IMR-90 (cell line): Measurements from ENCODE around the gene HEATR1. TPM values are rescaled to one million over a fixed set of nuclear protein-coding genes. Genes with fewer than 3 reads are reported as not detected.

Source experiments
- ATAC-seq: fragments of 200-7000 bp; cut with Tn5 transposase; 2 replicates; pipeline ENCODE4 v1.9.1; 2020; ENCODE audit warnings: low read depth, mild to moderate bottlenecking, moderate library complexity
- BruUV-seq: library from RNA; stranded (reverse); fragments of 400-500 nt; replicated peaks from 2 replicates; lab custom pipeline; 2021; lab: Mats Ljungman, UMichigan
- CTCF ChIA-PET: fragments of 300-600 bp; formaldehyde crosslinking; extraction: SDS; loops from one replicate; lab custom pipeline; 2021; ENCODE audit warnings: antibody characterized with exemption; lab: Yijun Ruan, JAX
- POLR2A ChIA-PET: fragments of 300-600 bp; sonication (Branson Sonifier 250); formaldehyde crosslinking; loops from one replicate; lab custom pipeline; 2022; ENCODE audit warnings: antibody characterized with exemption; ENCODE audit not compliant: unreplicated experiment; lab: Charles Lee
- DNase-seq: peaks from one replicate; pipeline ENCODE4 v3.0.0; 2013
- H2AFZ ChIP-seq: replicated peaks from 2 replicates; pipeline ENCODE3; 2013; ENCODE audit warnings: low read length, mild to moderate bottlenecking; ENCODE audit not compliant: poor library complexity
- H2AK5ac ChIP-seq: 2 replicates; pipeline ENCODE4 v1.6.1; 2013; ENCODE audit warnings: low read depth, low read length, inconsistent platforms
- H2AK9ac ChIP-seq: replicated peaks from 2 replicates; pipeline ENCODE3; 2013; ENCODE audit warnings: mild to moderate bottlenecking, low read depth, low read length, moderate library complexity; ENCODE audit not compliant: poor library complexity
- H2BK120ac ChIP-seq: 2 replicates; pipeline ENCODE4 v1.6.1; 2013; ENCODE audit warnings: low read depth, low read length, inconsistent platforms
- H2BK15ac ChIP-seq: 3 replicates; pipeline ENCODE4 v1.6.1; 2013; ENCODE audit warnings: low read depth, low read length, inconsistent platforms
- H2BK20ac ChIP-seq: 2 replicates; pipeline ENCODE4 v1.6.1; 2013; ENCODE audit warnings: low read depth, mild to moderate bottlenecking, inconsistent platforms, low read length, moderate library complexity
- H2BK5ac ChIP-seq: 2 replicates; pipeline ENCODE4 v1.6.1; 2013; ENCODE audit warnings: mild to moderate bottlenecking, low read depth, low read length, inconsistent platforms; ENCODE audit not compliant: poor library complexity, severe bottlenecking
- H3K14ac ChIP-seq: replicated peaks from 2 replicates; pipeline ENCODE4 v1.6.1; 2013; ENCODE audit warnings: low read depth, low read length, inconsistent platforms
- H3K18ac ChIP-seq: 2 replicates; pipeline ENCODE4 v1.6.1; 2013; ENCODE audit warnings: low read depth, low read length, control low read depth
- H3K23ac ChIP-seq: 2 replicates; pipeline ENCODE4 v1.6.1; 2013; ENCODE audit warnings: low read depth, low read length, inconsistent platforms
- H3K27ac ChIP-seq: 2 replicates; pipeline ENCODE4 v1.5.1; 2013; ENCODE audit warnings: mild to moderate bottlenecking, control low read depth, low read length; ENCODE audit not compliant: insufficient read depth
- H3K27me3 ChIP-seq: 2 replicates; pipeline ENCODE4 v1.6.1; 2013; ENCODE audit warnings: low read length; ENCODE audit not compliant: control insufficient read depth, insufficient read depth
- H3K36me3 ChIP-seq: 2 replicates; pipeline ENCODE4 v1.6.1; 2013; ENCODE audit warnings: low read length, mixed read lengths; ENCODE audit not compliant: control insufficient read depth, insufficient read depth
- H3K4ac ChIP-seq: 2 replicates; pipeline ENCODE4 v1.6.1; 2013; ENCODE audit warnings: low read depth, low read length, inconsistent platforms
- H3K4me1 ChIP-seq: 2 replicates; pipeline ENCODE4 v1.6.1; 2013; ENCODE audit warnings: low read length, mixed read lengths; ENCODE audit not compliant: control insufficient read depth, insufficient read depth
- H3K4me2 ChIP-seq: 2 replicates; pipeline ENCODE4 v1.6.1; 2013; ENCODE audit warnings: low read depth, mild to moderate bottlenecking, control low read depth, low read length, moderate library complexity
- H3K4me3 ChIP-seq: 2 replicates; pipeline ENCODE4 v1.5.1; 2013; ENCODE audit warnings: low read depth, mild to moderate bottlenecking, control low read depth, low read length, moderate library complexity; ENCODE audit not compliant: insufficient read depth
- H3K56ac ChIP-seq: 2 replicates; pipeline ENCODE4 v1.6.1; 2013; ENCODE audit warnings: low read length, inconsistent platforms; ENCODE audit not compliant: insufficient read depth; ENCODE audit errors: extremely low read depth
- H3K79me1 ChIP-seq, 2 experiments: 2 replicates each; pipeline ENCODE4 v1.6.1; 2013; ENCODE audit warnings: low read length in 2 of 2, inconsistent platforms in 1 of 2, low read depth in 1 of 2
- H3K9ac ChIP-seq: 2 replicates; pipeline ENCODE4 v1.6.1; 2013; ENCODE audit warnings: low read depth, low read length, control low read depth
- H3K9me1 ChIP-seq: 2 replicates; pipeline ENCODE4 v1.6.1; 2013; ENCODE audit warnings: low read length, inconsistent platforms; ENCODE audit not compliant: insufficient read depth
- H3K9me3 ChIP-seq: 2 replicates; pipeline ENCODE4 v1.6.1; 2013; ENCODE audit warnings: low read length; ENCODE audit not compliant: control insufficient read depth, insufficient read depth
- H4K20me1 ChIP-seq: 2 replicates; pipeline ENCODE4 v1.6.1; 2013; ENCODE audit warnings: low read length, inconsistent platforms; ENCODE audit not compliant: insufficient read depth
- H4K5ac ChIP-seq: 2 replicates; pipeline ENCODE4 v1.6.1; 2013; ENCODE audit warnings: mild to moderate bottlenecking, low read depth, low read length, control low read depth
- H4K8ac ChIP-seq, 2 experiments: 2 replicates each; pipeline ENCODE4 v1.6.1; 2013; ENCODE audit warnings: low read depth in 2 of 2, low read length in 2 of 2, control low read depth in 1 of 2, inconsistent platforms in 1 of 2
- H4K91ac ChIP-seq: 2 replicates; pipeline ENCODE4 v1.6.1; 2013; ENCODE audit warnings: low read depth, low read length, inconsistent platforms; ENCODE audit not compliant: insufficient read depth
- CEBPB ChIP-seq: IDR thresholded peaks from 2 replicates; pipeline ENCODE4 v1.6.1; 2012; ENCODE audit warnings: low read depth, low read length, improper control_type of control experiment
- ELK1 ChIP-seq: fragments of 150-350 bp; IDR thresholded peaks from 2 replicates; pipeline ENCODE4 v1.6.1; 2016; ENCODE audit warnings: low read depth, mild to moderate bottlenecking, low read length, moderate library complexity, borderline replicate concordance
- SMC3 ChIP-seq: fragments of 150-350 bp; IDR thresholded peaks from 2 replicates; pipeline ENCODE4 v1.6.1; 2016; ENCODE audit warnings: low read depth, mild to moderate bottlenecking, antibody characterized with exemption, low read length, moderate library complexity
- WGBS, 2 experiments: methylation state at CpG; one replicate each; pipeline versions ENCODE4 v1.1.5 to v1.1.7; 2013; ENCODE audit warnings: missing lambda C conversion rate in 2 of 2; ENCODE audit not compliant: insufficient read length in 1 of 2; ENCODE audit errors: extremely low coverage in 2 of 2; 5-methylcytosine and 5-hydroxymethylcytosine counted together
- dilution Hi-C: fragments of 300-500 bp; cut with HindIII; formaldehyde crosslinking; loops from one replicate; pipeline ENCODE4 v1.14.3; 2018; ENCODE audit warnings: low sequenced_read_pairs; ENCODE audit not compliant: unreplicated experiment
- in situ Hi-C: fragments of 300-500 bp; cut with MboI; formaldehyde crosslinking; loops from 3 replicates; pipeline ENCODE4 v1.14.3; 2019; ENCODE audit warnings: low sequenced_read_pairs, inconsistent platforms, mixed read lengths
- intact Hi-C: fragments of 100-400 bp; cut with micrococcal nuclease; formaldehyde crosslinking; loops from 2 replicates; pipeline ENCODE4 v1.10.0; 2022
- polyA plus RNA-seq, 3 experiments: library from polyadenylated mRNA; depleted of rRNA; stranded (reverse); fragments of >200 nt; gene quantifications; 2 replicates each; pipeline ENCODE4 v1.2.3, GENCODE V29; 2012; ENCODE audit warnings: low replicate concordance in 1 of 3
- total RNA-seq: library from RNA; depleted of rRNA; stranded (reverse); fragments of >200 nt; gene quantifications from 2 replicates; pipeline ENCODE4 v1.2.3, GENCODE V29; 2012

HEATR1 gene
- total and polyA plus RNA-seq, 2 of the 4 experiments (the other 2 are of a cell fraction) = 8.5 to 53.8 TPM

GRCh38 chr1:236502972-236503639 is 101.2 kb downstream of the HEATR1 start:
- Histone ChIP-seq H2AK9ac (peak overlapping the region; percentile 82), H2BK120ac (peak overlapping the region; percentile 85), H3K4ac (peak overlapping the region; percentile 81), H3K4me2 (peak overlapping the region; percentile 66), H3K79me1 (no peaks in the 10 kb centered on the region), H3K18ac (peak overlapping the region; percentile 25), H4K8ac (peak overlapping the region; percentile 88 to 95), H2BK20ac (peak overlapping the region; percentile 83), H3K9me3 (no peaks in the 10 kb centered on the region), H3K9ac (peak overlapping the region; percentile 21; the same call in 1 of the 2 replicates), H2AK5ac (peak overlapping the region; percentile 24; the same call in 1 of the 2 replicates), H3K14ac (peak overlapping the region; percentile 70), H4K5ac (peak overlapping the region; percentile 81), H2AFZ (peak overlapping the region; percentile 94), H3K36me3 (no peaks in the 10 kb centered on the region), H3K27me3 (no peaks in the 10 kb centered on the region), H3K27ac (peak overlapping the region; percentile 74), H2BK15ac (peak overlapping the region; percentile 72; the same call in 1 of the 3 replicates), H4K20me1 (no peaks in the 10 kb centered on the region), H3K4me3 (no peak overlapping the region; the same call in 1 of the 2 replicates), H3K9me1 (0 out of 2 replicates have a peak, but pooled peaks cover 4% of the 10 kb centered on the region), H3K4me1 (peaks cover 4% of the 10 kb centered on the region; the same call in 1 of the 2 replicates), H3K56ac (no peak overlapping the region), H2BK5ac (peak overlapping the region; percentile 6), H4K91ac (peak overlapping the region; percentile 95), H3K23ac (peak overlapping the region; percentile 58)
- ATAC-seq = peak; percentile 68
- intact Hi-C loops (no loop called here), in situ Hi-C loops (no loop called here), dilution Hi-C loops (no loop called here)
- DNase-seq = peak; percentile 78
- ChIA-PET POLR2A (interaction anchor here (0.5 to 0.6 kb wide), 2 partner anchors 15 to 1412 kb away, joined by 4 read pairs; no protein-coding TSS in a partner anchor), CTCF (interaction anchor here (1.2 kb wide), 1 partner anchor 29 kb away, joined by 3 read pairs; no protein-coding TSS in a partner anchor)
- WGBS, 2 experiments = 10% methylated on average over 8 of the region's 15 CpGs; no CpG with 5 or more reads in 1 of the 2 experiments
- no TSS peak for BruUV-seq
- TF ChIP-seq CEBPB (no peak), ELK1 (no peak), SMC3 (no peak)
